Measurements from ENCODE around the gene STIP1. TPM values are rescaled to one million over a fixed set of nuclear protein-coding genes. Genes with fewer than 3 reads are reported as not detected.
A peak's percentile ranks its signal among the peaks of the same experiment; 100 is the strongest.

The STIP1 gene
- total and polyA plus RNA-seq, 9 of the 15 experiments (the other 6 are each of a cell fraction or from before 2014, with no cell fraction given), result 58.1 to 465 (median 346) TPM

- TF ChIP-seq PHB2 (IDR thresholded peaks at IDR 0.05; ENCODE audit: low read depth) (no peak), ASH1L (IDR thresholded peaks at IDR 0.05; ENCODE audit: borderline replicate concordance, low read depth, partially characterized antibody) (no peak), FOXP1 (CRISPR knock-in tag; IDR thresholded peaks at IDR 0.05) (no peak), MEIS2 (IDR thresholded peaks at IDR 0.05; ENCODE audit: partially characterized antibody) (peak; percentile 13), OTX1 (CRISPR knock-in tag; IDR thresholded peaks at IDR 0.05) (no peak), GABPB2 (CRISPR knock-in tag; conservative IDR thresholded peaks at IDR 0.05) (no peak), ZBTB33 (CRISPR knock-in tag; IDR thresholded peaks at IDR 0.05) (no peak), DPF2 (IDR thresholded peaks at IDR 0.05) (no peak), FOXK2 (conservative IDR thresholded peaks at IDR 0.05 in 1 of 2, IDR thresholded peaks at IDR 0.05 in 1 of 2; ENCODE audit: low read depth in 2 of 2) (no peak), HMGN3 (IDR thresholded peaks at IDR 0.05; ENCODE audit: borderline replicate concordance, extremely low read depth, insufficient read length, low read depth, low read length) (no peak), MAFK (IDR thresholded peaks at IDR 0.05; ENCODE audit: low read length) (peak; percentile 55), SMARCA4 (IDR thresholded peaks at IDR 0.05) (no peak), ZNF507 (tag; conservative IDR thresholded peaks at IDR 0.05) (no peak), HIVEP1 (CRISPR knock-in tag; IDR thresholded peaks at IDR 0.05) (no peak), USF1 (CRISPR knock-in tag; IDR thresholded peaks at IDR 0.05) (no peak), ZNF23 (CRISPR knock-in tag; IDR thresholded peaks at IDR 0.05) (no peak), ZBTB34 (CRISPR knock-in tag; IDR thresholded peaks at IDR 0.05) (no peak), ZNF253 (CRISPR knock-in tag; conservative IDR thresholded peaks at IDR 0.05) (no peak), SIRT6 (IDR thresholded peaks at IDR 0.05; ENCODE audit: low read depth, low read length) (no peak), ZFX (CRISPR knock-in tag; IDR thresholded peaks at IDR 0.05) (no peak), CLOCK (CRISPR knock-in tag; IDR thresholded peaks at IDR 0.05; ENCODE audit: borderline replicate concordance) (no peak), CREB1 (IDR thresholded peaks at IDR 0.05) (no peak), CREB1 (CRISPR knock-in tag; IDR thresholded peaks at IDR 0.05) (no peak), NR2F6 (CRISPR knock-in tag; IDR thresholded peaks at IDR 0.05) (no peak), KDM1A (IDR thresholded peaks at IDR 0.05) (peak; percentile 67 to 69; a peak in 3 of 4 replicates)
These were observed 12.2 kb upstream of the STIP1 start (continued) for GRCh38 chr11:64173616-64174355.
